ENCODE measurements around the gene PAQR4.

The PAQR4 gene

DNA sequence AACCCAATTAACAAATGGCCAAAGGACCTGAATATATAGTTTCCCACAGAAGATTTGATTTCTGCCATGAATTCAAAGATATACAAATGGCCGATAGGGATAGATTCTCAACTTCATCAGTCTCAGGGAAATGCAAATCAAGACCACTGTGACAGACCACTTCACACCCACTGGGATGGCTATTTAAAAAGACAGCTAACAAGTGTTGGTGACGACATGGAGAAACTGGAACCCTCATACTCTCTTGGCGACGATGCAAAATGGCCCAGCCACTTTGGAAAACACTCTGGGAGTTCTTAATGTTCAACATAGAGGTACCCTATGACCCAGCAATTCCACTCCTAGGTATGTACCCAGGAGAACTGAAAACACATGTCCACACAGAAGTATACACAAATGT, 22.5 kb upstream of the PAQR4 start:
- DNase-seq = no peak

DNA sequence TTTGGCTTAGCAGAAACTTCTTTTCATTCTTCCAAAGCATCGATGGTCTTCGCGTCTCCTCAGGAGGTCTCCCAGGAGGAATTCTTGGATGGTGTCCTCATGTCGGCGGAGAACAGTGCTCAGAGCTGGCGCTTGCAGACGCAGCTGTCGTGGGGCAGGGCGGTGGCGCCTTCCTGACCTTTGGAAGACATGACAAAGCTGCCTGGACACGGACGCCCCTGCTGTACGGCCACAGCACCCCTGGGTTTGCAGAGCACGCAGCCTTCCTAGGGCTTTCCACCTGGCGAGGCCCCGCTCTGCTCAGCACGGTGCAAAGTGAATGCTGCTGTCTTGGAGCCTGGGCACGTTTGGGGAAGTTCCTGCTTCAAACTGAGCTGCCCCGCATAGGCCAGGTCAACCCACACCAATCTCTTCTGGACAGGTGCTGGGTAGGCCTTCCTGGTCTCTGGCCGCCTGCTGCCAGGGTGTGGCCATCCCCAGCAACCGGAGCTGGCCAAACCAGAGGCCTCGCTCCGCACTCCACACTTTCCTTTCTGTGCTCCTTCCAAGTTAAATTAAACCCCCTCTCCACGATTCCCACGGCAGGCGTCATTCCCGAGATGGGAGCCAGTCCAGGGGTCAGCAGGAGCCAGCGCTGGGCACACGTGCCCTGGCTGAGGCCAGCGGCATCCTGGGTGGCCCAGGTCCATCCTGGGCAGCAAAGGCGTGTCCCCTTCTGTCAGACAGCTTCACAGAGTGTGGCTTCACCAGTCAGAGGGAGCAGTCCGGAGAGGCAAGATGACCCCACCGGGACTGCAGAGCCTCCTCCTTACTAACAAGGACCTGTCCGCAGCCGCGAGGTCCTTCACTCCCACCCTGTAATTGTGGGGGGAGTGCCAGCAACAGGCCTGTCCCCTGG, 20.1 kb upstream of the PAQR4 start:
- no peak for DNase-seq

DNA sequence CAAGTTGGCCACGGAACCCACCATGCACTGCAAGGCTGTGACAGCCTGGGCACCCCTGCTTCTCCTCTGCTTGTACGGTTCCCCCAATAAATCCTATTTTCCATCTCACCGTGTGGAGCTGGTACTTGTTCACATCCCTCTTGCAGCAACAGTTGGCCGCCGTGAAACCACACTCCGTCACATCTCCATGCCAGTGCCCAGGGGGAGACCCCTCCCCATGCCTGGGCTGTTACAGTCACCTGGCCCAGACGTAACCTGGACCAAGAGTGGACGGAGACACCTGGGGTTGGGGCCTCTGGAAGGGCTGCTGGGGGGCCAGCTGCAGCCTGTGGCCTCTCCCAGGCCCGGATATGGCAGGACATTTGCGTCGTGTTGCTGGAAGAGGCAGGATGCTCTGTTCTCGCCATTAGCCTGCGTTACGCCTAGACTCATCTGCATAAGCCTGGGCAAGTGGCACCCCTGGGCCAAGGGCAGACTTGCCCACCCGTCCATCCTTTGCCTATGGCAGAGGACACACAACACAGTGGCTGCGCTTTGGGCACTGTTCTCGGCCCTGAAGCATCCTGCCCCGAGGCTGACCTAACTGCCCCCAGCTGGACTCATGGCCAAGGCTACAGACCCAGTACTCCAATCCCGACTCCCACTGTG, 19.3 kb upstream of the PAQR4 start:
- DNase-seq = no peak

DNA sequence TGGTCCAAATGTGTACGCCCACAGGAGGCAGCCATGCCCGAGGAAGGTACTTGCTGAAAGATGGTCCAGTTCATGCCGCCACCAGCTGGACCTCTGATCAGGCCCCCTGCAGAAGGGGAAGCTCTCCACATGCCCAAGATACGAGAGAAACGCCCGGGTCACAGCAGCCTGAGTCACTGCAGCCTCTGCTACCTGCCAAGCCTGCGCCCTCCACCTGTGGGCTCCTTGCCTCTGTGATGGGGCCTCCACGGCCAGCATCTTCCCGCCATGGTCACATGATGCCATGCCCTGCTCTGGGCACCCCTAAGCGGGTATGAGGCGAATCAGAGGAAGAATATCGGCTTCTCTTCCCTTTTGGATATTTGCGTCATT, 18.8 kb upstream of the PAQR4 start:
- no peak for DNase-seq

DNA sequence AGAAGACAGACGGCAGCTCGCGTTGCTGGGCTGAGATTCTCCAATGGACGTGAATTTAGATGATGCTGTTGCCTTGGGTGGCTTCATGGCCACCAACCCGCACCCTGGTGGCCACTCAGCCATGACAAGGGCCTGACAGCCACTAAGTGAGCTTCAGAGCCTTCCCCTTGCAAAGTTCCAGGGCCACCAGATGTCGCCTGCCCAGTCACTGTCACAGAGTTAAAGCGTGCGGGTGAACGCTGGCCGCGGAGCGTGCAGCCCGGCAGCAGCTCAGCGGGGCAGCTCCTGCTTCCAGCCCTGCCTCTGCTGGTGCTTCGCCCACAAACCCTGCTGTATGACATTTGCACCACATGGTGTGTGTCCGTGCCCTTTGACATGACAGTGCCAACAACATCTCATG, 18.4 kb upstream of the PAQR4 start:
- DNase-seq = no peak

DNA sequence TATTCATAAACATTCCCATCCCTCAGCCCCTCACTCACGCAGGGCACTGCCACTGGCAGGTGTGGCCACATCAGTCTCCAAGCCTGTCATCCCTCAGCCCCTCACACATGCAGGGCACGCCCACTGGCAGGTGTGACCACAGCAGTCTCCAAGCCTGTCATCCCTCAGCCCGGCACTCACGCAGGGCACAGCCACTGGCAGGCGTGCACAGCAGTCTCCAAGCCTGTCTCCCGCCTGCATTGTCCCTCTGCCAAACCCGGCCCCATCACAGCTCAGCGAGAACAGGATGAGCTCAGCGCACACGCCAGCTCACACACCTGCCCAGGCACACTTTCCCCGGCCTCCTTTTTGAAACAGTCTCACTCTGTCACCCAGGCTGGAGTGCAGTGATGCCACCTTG, 16.5 kb upstream of the PAQR4 start:
- DNase-seq = no peak

DNA sequence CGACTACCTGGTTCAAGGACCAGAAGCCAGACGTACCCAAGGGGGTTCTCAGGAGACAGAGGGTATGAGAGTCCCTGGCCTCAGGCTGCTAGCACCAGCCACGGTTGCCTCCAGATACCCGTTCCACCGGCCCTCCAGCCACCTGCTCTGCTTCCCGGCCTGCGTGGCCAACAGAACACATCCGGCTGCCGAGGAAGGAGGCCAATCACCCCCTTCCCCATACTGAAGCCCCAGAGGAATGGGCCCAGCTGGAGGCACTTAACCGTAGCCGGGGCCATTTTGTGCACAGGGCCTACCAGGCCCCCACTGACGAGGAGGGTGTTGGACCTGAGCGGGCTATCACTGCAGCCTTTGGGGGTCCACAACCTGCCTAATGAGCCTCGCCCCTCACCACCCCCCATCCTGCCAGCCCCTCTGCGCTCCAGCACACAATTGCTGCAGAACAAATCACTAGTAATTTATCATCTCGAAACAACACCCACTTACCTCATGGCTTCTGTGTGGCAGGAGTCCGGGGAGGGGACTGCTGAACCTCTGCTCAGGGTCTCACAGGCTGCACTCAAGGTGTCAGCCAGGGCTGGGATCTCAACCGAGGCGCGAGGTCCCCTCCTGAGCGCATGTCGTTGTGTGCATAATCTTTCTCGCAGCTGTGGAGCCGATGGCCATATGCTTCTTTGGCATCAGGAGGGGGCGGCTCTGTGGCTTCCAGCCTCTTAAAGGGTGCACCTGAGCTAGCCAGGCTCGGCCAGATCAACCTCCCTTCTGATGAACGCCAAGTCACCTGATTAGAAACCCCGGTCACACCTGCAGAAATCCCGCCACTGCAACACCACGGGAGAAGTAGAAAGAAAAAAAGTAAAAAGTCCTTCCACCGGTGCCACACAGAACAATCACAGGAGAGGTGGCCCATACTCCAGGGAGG, 15.2 kb upstream of the PAQR4 start:
- no peak for DNase-seq

DNA sequence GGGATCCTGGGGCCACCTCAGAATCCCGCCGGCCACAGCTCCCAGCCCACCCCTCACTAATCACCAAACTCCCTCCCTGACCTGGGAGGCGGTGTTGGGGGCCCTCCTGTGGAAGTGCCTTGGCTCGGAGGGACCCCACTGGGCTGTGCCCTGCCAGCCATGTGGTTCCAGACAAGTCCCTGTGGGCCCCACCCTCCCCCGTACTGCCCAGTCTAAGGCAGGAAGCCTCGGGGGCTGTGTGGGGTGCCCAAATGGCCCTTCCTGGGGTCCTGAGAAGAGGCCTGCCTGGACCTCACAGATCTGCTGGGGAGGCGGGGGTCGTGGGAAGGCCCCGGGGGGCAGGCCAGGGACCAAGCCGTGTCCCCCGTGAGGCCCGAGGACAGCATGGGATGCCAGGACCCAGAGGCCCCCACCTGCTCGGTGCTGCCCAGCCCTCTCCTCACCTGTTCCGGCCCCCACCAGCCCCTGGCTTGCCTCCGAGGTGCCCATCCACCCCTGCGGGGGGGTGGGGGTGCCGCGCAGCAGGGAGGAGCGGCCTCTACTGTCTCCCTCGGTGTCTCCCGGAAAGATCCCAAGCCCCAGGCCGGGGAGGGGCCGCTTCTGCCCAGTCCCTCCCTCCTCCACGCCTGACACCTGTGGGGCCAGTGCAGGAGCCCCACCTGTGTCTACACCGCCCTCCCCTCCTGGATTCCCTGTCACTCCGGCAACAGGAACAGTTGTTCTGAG, 14.3 kb upstream of the PAQR4 start:
- DNase-seq = no peak

DNA sequence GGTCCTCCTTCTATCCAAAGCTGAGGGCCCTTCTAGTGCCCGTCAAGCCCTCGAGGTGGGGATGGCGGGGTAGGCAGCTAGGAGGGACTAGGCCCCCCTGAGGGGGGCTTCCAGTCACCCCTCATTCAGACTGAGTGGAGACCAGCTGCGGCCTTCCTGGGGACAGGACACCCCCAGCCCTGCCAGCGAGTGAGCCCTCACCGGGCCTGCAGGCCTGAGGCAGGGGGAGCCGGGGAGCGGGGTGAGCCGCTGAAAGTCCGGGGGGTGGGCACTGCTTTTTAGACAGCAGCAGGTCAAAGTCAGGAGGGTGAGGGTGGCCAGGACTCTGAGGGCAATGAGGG, 13.7 kb upstream of the PAQR4 start:
- no peak for DNase-seq

DNA sequence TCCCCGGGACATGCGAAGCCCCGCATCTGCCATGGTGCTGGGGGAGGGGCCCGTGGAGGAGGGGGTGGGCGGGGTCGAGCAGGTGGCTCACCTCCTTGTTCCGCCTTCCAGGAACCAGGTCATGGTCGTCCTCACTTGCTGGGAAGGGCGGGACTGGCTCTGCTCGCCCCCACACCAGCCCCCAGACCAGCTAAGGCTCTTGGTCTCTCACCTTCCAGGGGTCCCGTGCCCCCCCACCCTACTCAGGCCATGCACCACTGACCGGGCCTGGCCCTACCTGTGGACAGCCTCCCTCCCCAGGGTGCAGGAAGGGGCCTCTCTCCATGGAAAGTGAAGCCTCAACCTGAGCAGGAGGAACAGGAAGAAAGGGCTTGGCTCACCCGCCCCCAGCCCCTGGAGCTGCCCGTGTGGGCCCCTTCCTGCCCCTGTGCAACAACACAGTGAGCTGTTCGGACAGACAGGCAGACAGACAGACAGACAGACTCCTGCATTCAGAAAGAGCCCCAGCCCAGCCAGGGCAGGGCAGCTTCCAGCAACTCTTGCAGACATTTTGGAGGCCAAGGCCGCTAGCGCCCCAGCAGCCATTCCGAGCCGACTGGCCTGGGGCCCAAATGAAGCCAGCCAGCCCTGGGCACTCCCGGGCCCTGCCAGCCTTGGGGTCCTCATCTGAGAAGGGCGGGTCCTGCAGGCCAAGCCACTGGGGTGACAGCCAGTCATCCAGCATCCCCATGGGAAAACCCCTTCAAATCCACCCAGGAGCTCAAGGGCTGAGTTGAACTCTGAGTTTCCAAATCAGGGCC, 13.2 kb upstream of the PAQR4 start:
- no peak for DNase-seq

DNA sequence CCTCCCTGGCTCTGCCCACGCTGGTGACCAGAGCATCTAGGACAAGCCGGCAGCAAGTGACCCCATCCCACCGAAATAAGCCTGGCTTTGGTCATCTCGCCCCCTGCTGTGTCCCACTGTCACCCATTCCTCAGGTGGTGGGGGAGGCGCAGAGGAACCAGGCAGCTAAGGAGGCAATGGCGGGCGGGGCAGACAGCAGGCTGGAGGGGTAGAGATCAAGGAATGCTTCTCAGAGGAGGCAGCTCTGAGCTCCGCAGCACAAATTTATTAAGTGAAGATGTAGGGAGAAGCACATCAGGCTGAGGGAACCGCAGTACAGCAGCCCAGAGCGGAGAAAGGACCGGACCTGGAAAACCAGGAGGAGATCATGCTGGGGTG, 12.6 kb upstream of the PAQR4 start:
- DNase-seq = no peak

DNA sequence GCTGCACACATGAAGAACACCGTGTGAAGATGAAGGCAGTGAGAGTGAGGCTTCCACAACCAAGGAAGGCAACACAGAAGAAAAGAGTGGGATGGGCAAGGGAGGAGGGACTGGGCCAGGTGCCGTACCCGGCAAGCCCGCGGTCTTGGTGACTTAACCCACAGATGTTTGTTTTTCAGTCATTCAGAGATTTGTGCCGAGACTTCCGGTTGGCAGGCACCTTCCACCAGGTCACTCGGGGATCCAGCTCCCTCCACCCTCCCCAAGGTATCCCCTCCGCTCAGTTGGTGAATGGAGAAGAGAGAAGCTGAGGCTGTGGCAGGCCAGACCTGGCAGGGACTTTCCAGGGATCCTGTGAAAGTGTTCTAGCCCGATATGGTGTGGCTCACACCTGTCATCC, 9.9 kb upstream of the PAQR4 start:
- no peak for DNase-seq

DNA sequence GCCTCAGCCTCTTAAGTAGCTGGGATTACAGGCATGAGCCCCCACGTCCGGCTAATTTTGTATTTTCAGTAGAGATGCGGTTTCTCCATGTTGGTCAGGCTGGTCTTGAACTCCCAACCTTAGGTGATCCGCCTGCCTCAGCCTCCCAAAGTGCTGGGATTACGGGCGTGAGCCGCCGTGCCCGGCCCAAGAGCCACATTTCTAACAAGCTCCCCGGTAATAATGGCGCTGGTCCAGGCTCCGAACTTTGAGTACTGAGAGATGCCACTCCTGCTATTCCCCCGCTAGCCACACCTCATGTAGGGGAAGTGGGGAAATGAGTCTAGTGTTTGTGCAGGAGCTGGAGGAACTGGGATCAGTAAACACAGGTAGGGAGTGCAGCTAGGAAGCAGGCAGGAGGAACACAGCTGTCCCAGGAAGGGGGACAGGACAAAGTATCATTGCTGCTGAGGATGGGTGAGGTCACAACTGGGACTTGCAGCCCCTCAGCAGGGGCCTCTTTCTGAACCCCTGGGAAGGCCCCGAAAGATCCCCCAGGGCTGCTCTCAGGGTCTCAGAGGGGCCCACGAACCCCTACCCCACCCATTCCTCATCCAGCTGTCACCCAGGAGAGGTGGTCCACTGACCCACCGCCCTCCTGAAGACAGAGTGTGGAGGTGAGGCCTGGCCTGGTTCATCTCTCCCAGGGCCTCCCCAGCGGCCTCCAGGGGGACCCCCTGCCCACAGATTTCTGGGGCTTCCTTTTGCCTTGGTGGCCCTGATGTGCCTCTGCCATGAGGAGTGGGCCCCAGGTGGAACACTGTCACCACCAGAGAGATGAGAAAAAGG, 8.8 kb upstream of the PAQR4 start:
- no peak for DNase-seq

DNA sequence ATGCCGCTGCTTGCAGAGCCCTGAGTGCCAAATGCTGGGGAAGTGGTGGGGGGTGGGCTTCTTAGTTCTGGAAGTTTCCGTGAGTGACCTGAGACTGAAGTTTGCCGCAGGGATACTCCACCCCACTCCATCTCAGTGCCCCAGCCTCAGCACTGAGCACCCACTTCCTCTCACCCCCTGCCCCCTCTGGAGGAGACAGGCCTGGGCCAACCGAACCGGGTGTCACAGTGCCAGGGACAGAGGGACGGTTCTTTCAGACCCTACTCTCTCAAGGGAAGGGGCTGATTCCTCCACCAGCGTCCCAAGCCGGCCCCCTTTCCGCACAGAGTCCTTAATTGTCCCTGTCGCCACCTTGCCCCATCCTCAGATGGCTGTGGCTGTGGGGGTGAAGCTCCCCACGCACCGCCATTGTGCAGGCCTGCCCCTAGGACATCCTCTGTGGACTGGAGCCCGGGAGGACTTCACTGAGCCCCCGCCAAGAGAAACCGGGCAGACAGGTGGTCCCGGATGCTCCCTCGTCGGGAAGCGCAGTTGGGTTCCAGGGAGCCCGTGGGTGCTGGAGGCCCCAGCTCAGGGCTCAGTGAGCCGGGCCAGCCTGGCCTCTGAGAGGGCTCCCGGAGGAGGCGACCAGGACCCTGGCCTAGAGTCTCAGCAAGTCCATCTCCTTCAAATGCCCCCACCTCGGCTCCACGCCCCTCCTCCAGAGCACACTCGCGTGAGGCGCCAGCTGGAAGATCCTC, 6.6 kb upstream of the PAQR4 start:
- no peak for DNase-seq

DNA sequence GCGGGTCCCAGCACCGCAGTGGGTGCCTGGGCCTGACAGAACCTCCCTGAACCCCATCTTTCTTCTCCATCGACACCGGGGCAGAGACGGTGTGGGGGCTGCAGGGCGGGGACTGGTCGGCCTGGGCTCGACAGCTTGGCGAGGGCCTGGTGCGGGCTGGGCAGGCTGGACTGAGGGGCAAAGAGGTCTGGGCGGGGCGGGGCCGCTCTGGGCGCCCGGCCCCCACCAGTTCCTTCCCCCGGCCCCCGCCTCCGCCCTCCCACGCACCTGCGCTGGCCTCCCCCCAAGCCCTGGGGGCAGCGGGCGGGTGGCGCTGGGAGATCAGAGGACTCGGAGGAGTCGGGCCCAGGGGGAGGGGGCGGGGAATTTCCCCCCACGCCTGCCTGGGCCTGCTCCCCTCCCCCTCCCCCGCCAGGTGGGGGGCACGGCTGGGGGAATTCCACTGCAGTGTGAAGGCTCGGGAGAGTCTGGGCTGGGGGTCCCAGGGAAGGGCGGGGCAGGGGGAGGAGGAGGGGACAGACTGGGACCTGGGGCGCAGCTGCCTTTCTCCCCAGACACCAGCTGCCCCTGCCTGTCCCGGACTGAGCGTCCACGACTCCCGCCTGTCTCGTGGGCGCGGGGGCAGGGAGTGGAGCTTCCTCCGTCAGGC, 6.0 kb upstream of the PAQR4 start:
- DNase-seq = no peak

DNA sequence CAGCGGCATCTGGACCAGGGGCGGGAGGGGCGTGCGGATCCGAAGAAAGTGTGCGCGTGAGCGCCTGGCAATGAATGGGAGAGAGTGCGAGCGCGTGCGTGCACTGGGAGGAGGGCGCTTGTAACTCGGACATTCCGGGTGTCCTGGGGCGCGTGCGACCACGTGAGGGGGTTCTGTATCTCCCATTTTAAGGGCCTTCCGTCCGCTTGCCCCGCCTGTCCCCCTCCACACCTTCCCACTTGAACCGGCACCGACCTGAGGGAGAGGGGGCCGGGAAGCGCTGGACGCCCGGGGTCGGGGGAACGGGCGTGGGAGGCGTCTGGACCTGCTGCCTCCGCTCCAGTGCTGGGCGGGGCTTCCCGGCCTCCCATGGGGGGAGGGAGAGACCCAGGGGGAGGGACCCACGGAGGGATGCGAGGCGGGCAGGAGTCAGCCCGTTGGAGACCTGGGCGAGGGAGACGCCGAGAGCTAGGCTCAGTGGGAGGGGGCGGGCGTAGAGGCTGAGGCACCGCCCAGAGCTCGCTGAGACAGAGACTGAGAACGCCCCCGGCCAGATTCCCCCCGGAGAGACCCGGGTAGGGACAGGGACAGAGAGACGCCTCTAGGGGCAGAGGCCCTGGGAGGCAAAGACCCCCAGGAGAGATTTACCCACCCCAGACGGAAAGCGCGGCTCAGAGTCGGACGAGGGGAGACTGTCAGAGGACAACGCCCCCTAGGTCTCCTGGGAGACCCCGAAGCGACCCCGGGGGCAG, 5.2 kb upstream of the PAQR4 start, which contains the start of gene KREMEN2:
Gene KREMEN2 (plus strand): TSS at position 553 of the 752 bp plus-strand sequence. CDS start 246 bp downstream, outside the sequence.
- no peak for DNase-seq

DNA sequence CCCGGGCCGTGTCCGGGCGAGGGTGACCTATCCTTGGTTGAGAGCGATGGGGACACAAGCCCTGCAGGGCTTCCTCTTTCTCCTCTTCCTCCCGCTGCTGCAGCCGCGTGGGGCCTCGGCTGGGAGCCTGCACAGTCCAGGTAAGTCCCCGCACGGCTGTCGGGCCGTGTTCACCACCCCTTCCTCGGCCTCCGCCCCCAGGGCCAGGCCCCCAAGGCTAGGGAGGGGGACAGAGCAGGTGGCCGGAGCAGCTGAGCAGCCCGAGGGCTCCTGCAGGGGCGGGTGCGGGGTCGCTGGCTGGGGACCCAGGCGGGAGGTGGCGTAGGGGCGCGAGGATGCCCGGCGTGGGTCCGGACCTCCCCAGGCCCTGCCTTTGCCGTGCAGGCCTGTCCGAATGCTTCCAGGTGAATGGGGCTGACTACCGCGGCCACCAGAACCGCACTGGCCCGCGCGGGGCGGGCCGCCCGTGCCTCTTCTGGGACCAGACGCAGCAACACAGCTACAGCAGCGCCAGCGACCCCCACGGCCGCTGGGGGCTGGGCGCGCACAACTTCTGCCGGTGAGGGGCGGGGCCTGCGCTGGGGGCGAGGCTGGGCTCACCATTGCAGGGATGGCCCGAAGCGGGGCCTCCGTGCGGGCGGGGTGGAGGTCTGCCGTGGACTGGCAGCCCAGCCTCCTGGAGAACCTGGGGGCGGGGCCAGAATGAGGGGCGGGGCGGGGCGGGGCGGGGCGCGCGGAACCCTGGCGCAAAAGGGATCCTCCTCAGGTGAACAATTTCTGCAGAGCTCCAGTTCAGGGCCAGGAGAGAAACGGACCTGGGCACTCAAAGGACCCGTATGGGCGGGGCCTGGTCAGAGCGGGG, 4.4 kb upstream of the PAQR4 start:
- DNase-seq = peak; percentile 76

All from hematopoietic multipotent progenitor cell treated with erythropoietin and hydrocortisone succinate and interleukin-3 and kit ligand, for 6 days (in vitro differentiated cells).